Activated B cell treated with CpG ODN at 0.5 μM for 24 hours (primary cell): ENCODE measurements around the gene CLCF1. TPM values are rescaled to one million over a fixed set of nuclear protein-coding genes. Genes with fewer than 3 reads are reported as not detected.

Experiments used
- ATAC-seq: fragments of 200-7000 bp; cut with Tn5 transposase; one replicate; pipeline ENCODE4 v1.10.0; 2021; ENCODE audit warnings: low read depth, mild to moderate bottlenecking, moderate library complexity
- CTCF ChIA-PET: fragments of 350-600 bp; sonication (Branson Sonifier 250); formaldehyde crosslinking; loops from one replicate; lab custom pipeline; 2021; ENCODE audit warnings: antibody characterized with exemption; lab: Charles Lee
- POLR2A ChIA-PET: fragments of 350-600 bp; sonication (Branson Sonifier 250); formaldehyde crosslinking; loops from one replicate; lab custom pipeline; 2021; ENCODE audit warnings: antibody characterized with exemption; lab: Charles Lee
- DNase-seq: peaks from one replicate; pipeline ENCODE4 v3.0.0; 2022
- H3K27ac Mint-ChIP-seq: one replicate; pipeline ENCODE4 v1.8.0; 2020; ENCODE audit warnings: mixed read lengths
- H3K27me3 Mint-ChIP-seq: one replicate; pipeline ENCODE4 v1.8.0; 2021; ENCODE audit warnings: mixed read lengths
- H3K36me3 Mint-ChIP-seq: one replicate; pipeline ENCODE4 v1.8.0; 2021; ENCODE audit warnings: low read depth, mixed read lengths
- H3K4me1 Mint-ChIP-seq: one replicate; pipeline ENCODE4 v1.8.0; 2021; ENCODE audit warnings: mixed read lengths
- H3K4me3 Mint-ChIP-seq: one replicate; pipeline ENCODE4 v1.8.0; 2020; ENCODE audit warnings: mild to moderate bottlenecking, mixed read lengths
- H3K9me3 Mint-ChIP-seq: one replicate; pipeline ENCODE4 v1.8.0; 2020; ENCODE audit warnings: mixed read lengths
- CTCF ChIP-seq: fragments of 200-600 bp; IDR thresholded peaks from one replicate; pipeline ENCODE4 v1.8.0; 2022; ENCODE audit warnings: antibody characterized with exemption, mild to moderate bottlenecking
- intact Hi-C: fragments of 100-400 bp; cut with micrococcal nuclease; formaldehyde crosslinking; loops from one replicate; pipeline ENCODE4 v1.15.1; 2024
- total RNA-seq: library from RNA; stranded (reverse); gene quantifications from 2 replicates; pipeline ENCODE4 v1.2.3, GENCODE V29; 2022

The CLCF1 gene
- total RNA-seq, 1 donor from 2014 or later, result 30.7 TPM

GRCh38 chr11:67352546-67353316 is 20.7 kb downstream of the CLCF1 start:
- peaks cover 13% of the 10 kb centered on the region for H3K36me3 Mint-ChIP-seq
- DNase-seq, result no peak
- H3K9me3 Mint-ChIP-seq, result no peaks in the 10 kb centered on the region
- intact Hi-C loops, result loop anchor here (1.0 to 10.0 kb wide), 15 partner anchors 21 to 362 kb away; partner anchors contain the start of genes AIP, ANKRD13D, CDK2AP2 and CLCF1
- H3K27me3 Mint-ChIP-seq, result no peaks in the 10 kb centered on the region
- ChIA-PET CTCF (interaction anchor here (0.7 to 10.1 kb wide), 12 partner anchors 7 to 234 kb away, joined by 3 to 735 read pairs (median 6); partner anchors contain the start of genes ANKRD13D, CLCF1, KDM2A and PPP1CA), POLR2A (interaction anchor here (0.5 to 26.3 kb wide), 47 partner anchors 8 to 1690 kb away, joined by 3 to 1307 read pairs (median 9); partner anchors contain the start of genes AIP, ANKRD13D, CLCF1 and CORO1B)
- peak overlapping the region; percentile 99 for H3K27ac Mint-ChIP-seq
- H3K4me3 Mint-ChIP-seq, result peak overlapping the region; percentile 95
- peak; percentile 35 for ATAC-seq
- TF ChIP-seq CTCF, result no peak
- H3K4me1 Mint-ChIP-seq, result peaks cover 89% of the 10 kb centered on the region

GRCh38 chr11:67351275-67352005 is 22.0 kb downstream of the CLCF1 start:
- peaks cover 80% of the 10 kb centered on the region for H3K4me1 Mint-ChIP-seq
- ChIA-PET CTCF (interaction anchor here (0.7 to 10.1 kb wide), 20 partner anchors 10 to 229 kb away, joined by 3 to 735 read pairs (median 4); partner anchors contain the start of genes ANKRD13D, CLCF1, PITPNM1 and PPP1CA), POLR2A (interaction anchor here (0.5 to 26.3 kb wide), 23 partner anchors 9 to 979 kb away, joined by 3 to 1307 read pairs (median 8); partner anchors contain the start of genes ANKRD13D, CLCF1, CORO1B and GRK2)
- TF ChIP-seq CTCF, result peak; percentile 82
- no peaks in the 10 kb centered on the region for H3K9me3 Mint-ChIP-seq
- H3K27me3 Mint-ChIP-seq, result no peaks in the 10 kb centered on the region
- ATAC-seq (no peak), DNase-seq (peak; percentile 63)
- H3K36me3 Mint-ChIP-seq, result peaks cover 13% of the 10 kb centered on the region
- peak overlapping the region; percentile 89 for H3K27ac Mint-ChIP-seq
- peak overlapping the region; percentile 95 for H3K4me3 Mint-ChIP-seq
- intact Hi-C loops, result loop anchor here (2.0 to 10.0 kb wide), 7 partner anchors 64 to 363 kb away; partner anchors contain the start of genes ANKRD13D, RPS6KB2 and TMEM134

GRCh38 chr11:67349928-67350465 is 23.4 kb downstream of the CLCF1 start:
- DNase-seq, result no peak
- H3K4me3 Mint-ChIP-seq, result peak overlapping the region; percentile 61
- ChIA-PET CTCF (interaction anchor here (1.1 to 10.1 kb wide), 5 partner anchors 9 to 87 kb away, joined by 3 to 735 read pairs (median 9); partner anchors contain the start of gene CLCF1), POLR2A (interaction anchor here (0.6 to 26.3 kb wide), 14 partner anchors 12 to 392 kb away, joined by 3 to 1307 read pairs (median 5); partner anchors contain the start of genes ANKRD13D, CLCF1, GRK2 and PPP1CA)
- no peak for TF ChIP-seq CTCF
- no peaks in the 10 kb centered on the region for H3K9me3 Mint-ChIP-seq
- peak overlapping the region; percentile 89 for H3K27ac Mint-ChIP-seq
- H3K36me3 Mint-ChIP-seq, result peaks cover 13% of the 10 kb centered on the region
- no peaks in the 10 kb centered on the region for H3K27me3 Mint-ChIP-seq
- peaks cover 81% of the 10 kb centered on the region for H3K4me1 Mint-ChIP-seq
- no peak for ATAC-seq
- intact Hi-C loops, result loop anchor here (5.0 to 10.0 kb wide), 5 partner anchors 63 to 365 kb away; partner anchors contain the start of gene ANKRD13D

- Mint-ChIP-seq H3K4me3 (no peak overlapping the region), H3K4me1 (peaks cover 81% of the 10 kb centered on the region), H3K27me3 (no peaks in the 10 kb centered on the region), H3K36me3 (peaks cover 13% of the 10 kb centered on the region), H3K27ac (peak overlapping the region; percentile 89), H3K9me3 (no peaks in the 10 kb centered on the region)
- no peak for DNase-seq
- ChIA-PET POLR2A (interaction anchor here (1.0 to 26.3 kb wide), 6 partner anchors 13 to 87 kb away, joined by 3 to 1307 read pairs (median 4); partner anchors contain the start of genes ANKRD13D, CLCF1 and PPP1CA), CTCF (interaction anchor here (1.1 to 10.1 kb wide), 4 partner anchors 8 to 87 kb away, joined by 3 to 735 read pairs (median 8); partner anchors contain the start of gene CLCF1)
- no peak for ATAC-seq
- intact Hi-C loops, result no loop called here
- no peak for TF ChIP-seq CTCF
These were observed 23.9 kb downstream of the CLCF1 start for GRCh38 chr11:67349457-67349856.
